Measurements from ENCODE around the gene RNU1-3.
"Not testable (repeated sequence)": the region's sequence is repeated elsewhere in the genome, so short reads cannot be mapped to it uniquely, and the experiment has no call there.

The RNU1-3 gene

DNA sequence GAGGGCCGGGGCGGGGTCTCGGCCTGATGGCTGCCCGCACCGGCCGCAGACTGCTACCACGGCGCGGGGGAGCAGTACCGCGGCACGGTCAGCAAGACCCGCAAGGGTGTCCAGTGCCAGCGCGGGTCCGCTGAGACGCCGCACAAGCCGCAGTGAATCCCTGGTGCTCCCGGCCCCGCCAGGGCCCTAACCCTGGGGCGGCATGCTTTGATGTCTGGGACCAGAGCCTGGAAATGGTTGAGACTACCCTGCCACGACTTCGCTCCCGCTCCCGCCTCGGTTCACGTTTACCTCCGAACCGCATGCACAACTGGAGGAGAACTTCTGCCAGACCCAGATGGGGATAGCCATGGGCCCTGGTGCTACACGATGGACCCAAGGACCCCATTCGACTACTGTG is 18.5 kb downstream of the RNU1-3 start:
- not testable (repeated sequence) for H3K9me3 Mint-ChIP-seq (ENCODE audit: low read depth); H3K4me1 Mint-ChIP-seq (ENCODE audit: low read depth); H3K27me3 Mint-ChIP-seq; H3K27ac Mint-ChIP-seq; H3K36me3 Mint-ChIP-seq; H3K4me3 Mint-ChIP-seq

DNA sequence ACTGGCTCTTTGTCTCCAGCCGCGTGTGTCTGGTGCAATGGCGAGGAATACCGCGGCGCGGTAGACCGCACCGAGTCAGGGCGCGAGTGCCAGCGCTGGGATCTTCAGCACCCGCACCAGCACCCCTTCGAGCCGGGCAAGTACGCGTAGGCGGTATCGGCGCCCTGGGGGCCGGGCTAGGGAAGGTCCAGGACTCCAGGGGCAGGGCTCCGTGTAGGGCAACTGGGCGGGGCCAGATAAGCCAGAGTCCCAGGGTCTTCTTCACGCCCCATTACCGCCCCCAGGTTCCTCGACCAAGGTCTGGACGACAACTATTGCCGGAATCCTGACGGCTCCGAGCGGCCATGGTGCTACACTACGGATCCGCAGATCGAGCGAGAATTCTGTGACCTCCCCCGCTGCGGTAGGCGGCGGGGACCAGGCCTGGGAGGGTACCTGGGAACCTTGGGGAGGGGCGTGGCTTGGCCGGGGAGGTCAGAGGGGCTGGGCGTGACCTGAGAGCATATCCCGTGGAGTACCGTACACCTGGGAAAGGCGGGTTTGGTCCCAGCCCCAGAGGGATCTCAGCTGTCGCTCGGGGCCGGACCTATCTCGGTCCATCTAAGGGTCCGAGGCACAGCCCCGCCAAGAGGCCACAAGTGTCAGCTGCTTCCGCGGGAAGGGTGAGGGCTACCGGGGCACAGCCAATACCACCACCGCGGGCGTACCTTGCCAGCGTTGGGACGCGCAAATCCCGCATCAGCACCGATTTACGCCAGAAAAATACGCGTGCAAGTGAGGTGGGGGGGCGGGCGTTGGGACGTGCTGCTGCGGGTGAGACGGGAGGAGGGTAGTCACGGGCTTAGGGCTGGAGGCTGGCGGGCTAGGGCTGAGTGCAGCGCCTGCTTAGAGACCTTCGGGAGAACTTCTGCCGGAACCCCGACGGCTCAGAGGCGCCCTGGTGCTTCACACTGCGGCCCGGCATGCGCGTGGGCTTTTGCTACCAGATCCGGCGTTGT is 19.3 kb downstream of the RNU1-3 start:
- H3K36me3 Mint-ChIP-seq; H3K4me1 Mint-ChIP-seq (ENCODE audit: low read depth); H3K9me3 Mint-ChIP-seq (ENCODE audit: low read depth); H3K27ac Mint-ChIP-seq; H3K27me3 Mint-ChIP-seq: not testable (repeated sequence)
- peak overlapping the region; percentile 61 for H3K4me3 Mint-ChIP-seq

DNA sequence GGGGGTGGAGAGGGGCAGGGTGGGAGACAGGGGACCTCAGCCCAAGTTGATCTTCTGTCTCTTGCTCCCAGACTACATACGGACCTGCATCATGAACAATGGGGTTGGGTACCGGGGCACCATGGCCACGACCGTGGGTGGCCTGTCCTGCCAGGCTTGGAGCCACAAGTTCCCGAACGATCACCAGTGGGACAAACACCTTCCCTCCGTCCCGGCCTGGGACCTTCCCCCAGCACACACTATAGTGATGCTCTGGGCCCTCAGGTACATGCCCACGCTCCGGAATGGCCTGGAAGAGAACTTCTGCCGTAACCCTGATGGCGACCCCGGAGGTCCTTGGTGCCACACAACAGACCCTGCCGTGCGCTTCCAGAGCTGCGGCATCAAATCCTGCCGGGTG is 20.0 kb downstream of the RNU1-3 start:
- H3K9me3 Mint-ChIP-seq (ENCODE audit: low read depth); H3K36me3 Mint-ChIP-seq; H3K4me3 Mint-ChIP-seq; H3K4me1 Mint-ChIP-seq (ENCODE audit: low read depth); H3K27ac Mint-ChIP-seq; H3K27me3 Mint-ChIP-seq: not testable (repeated sequence)

DNA sequence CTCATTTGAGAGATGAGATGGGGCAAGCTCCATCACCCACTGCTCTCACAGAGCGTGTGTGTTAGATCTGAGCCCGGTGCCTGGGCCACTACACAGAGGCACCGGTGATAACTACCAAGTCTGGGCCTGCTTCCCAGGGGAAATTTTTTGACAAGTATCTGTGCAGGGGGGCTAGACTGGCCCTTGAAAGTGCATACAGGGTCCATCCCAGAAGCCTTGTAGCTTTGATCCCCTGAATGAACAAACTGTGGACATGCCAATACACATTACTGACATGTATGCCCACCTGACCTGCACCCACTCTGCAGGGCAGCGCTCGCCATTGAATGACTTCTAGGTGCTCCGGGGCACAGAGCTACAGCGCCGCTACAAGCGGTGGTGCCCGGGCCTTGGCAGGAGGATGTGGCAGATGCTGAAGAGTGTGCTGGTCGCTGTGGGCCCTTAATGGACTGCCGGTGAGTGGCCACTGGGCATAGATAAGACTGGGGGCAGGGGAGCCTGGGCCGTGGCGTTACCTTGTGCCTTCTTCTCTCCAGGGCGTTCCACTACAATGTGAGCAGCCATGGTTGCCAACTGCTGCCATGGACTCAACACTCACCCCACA is 20.6 kb downstream of the RNU1-3 start:
- H3K4me1 Mint-ChIP-seq (ENCODE audit: low read depth); H3K9me3 Mint-ChIP-seq (ENCODE audit: low read depth); H3K27me3 Mint-ChIP-seq; H3K4me3 Mint-ChIP-seq; H3K36me3 Mint-ChIP-seq: not testable (repeated sequence)
- H3K27ac Mint-ChIP-seq, result peak overlapping the region; percentile 18

DNA sequence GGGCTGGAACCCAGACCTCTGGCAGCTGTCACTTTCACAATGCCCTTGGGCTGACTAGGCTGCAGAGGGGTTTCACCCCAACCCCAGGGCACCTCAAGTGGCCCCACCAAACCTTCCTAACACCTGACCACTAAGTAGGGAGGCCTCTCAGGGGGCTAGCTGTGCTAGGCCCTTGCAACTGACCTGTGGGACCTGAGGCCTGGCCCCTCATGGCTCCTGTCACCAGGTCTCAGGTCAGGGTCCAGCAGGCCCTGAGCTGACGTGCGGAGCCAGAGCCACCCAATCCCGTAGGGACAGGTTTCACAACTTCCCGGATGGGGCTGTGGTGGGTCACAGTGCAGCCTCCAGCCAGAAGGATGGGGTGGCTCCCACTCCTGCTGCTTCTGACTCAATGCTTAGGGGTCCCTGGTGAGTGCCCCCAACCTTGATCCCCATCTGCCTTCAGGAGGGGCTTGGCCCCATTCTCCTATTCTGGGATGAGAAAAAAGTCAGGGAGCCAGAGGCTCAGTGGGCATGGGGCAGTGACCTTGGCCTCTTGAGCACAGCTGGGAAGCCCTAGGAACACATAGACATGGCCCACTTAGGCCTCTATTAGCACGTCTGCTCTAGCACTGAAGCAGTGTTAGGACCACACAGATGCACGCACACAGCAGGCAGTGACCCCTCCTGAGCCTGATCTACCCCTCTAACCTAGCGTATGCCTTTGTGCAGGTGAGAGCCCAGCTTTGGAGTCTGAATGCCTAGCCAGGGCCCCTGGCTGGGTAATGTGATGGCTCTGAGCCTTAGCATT is 21.3 kb downstream of the RNU1-3 start:
- not testable (repeated sequence) for H3K9me3 Mint-ChIP-seq (ENCODE audit: low read depth); H3K4me1 Mint-ChIP-seq (ENCODE audit: low read depth); H3K36me3 Mint-ChIP-seq; H3K4me3 Mint-ChIP-seq; H3K27me3 Mint-ChIP-seq; H3K27ac Mint-ChIP-seq

DNA sequence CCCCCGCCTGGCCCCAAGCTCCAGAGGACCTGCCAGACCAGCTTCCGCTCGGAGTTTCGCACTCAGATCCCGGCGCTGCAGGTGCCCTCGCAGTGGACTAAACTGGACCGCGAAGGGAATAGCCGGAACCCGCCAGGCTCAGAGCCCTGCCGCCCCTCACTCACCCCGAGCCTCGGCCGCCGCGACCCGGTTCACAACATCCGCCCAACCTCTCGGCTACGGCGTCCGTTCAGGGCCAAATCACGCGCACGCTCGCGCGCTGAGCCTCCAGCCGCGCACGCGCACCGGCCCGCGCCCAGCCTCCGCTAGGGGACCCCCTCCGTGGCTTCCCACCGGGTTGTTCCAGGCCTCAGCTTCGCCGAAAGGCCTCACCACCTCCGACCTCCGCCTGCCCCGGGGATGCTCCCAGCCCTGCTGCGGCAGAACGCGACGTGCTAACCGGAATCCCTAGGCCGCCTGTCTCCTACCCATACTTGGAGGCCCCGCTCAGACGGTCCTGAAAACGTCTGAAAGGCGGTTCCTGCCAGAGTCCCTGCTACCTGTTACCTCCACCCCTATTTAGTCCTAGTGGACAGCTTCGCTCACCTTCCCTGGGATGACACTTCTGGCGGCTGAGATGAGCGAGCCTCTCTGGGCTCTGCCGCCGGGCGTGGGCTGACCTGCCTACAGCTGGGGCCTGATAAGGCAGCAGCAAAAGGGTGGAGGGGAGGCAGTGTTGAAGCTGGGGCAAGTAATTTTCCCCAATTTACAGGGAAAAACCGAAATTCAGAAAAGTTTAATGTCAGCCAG is 22.1 kb downstream of the RNU1-3 start:
- not testable (repeated sequence) for H3K27me3 Mint-ChIP-seq; H3K27ac Mint-ChIP-seq; H3K9me3 Mint-ChIP-seq (ENCODE audit: low read depth); H3K4me3 Mint-ChIP-seq; H3K36me3 Mint-ChIP-seq; H3K4me1 Mint-ChIP-seq (ENCODE audit: low read depth)

DNA sequence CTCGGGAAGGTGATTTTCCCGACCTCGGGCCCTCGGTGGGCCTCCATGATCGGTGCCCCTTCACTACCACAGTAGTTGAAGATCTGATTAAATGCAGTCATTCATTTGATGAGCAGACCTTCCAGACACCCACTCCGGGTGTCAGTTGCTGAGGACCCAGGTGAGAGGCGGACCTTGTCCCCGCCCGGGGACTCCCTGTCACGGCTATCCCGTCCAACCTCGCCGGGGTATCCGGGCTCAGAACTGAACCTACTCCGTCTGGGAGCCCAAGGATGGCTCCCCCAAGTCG is 22.6 kb downstream of the RNU1-3 start:
- Mint-ChIP-seq H3K4me1 (ENCODE audit: low read depth) (peaks cover 5% of the 10 kb centered on the region), H3K27ac (no peak overlapping the region), H3K27me3 (no peaks in the 10 kb centered on the region), H3K4me3 (no peak overlapping the region), H3K9me3 (ENCODE audit: low read depth) (no peaks in the 10 kb centered on the region), H3K36me3 (no peaks in the 10 kb centered on the region)

DNA sequence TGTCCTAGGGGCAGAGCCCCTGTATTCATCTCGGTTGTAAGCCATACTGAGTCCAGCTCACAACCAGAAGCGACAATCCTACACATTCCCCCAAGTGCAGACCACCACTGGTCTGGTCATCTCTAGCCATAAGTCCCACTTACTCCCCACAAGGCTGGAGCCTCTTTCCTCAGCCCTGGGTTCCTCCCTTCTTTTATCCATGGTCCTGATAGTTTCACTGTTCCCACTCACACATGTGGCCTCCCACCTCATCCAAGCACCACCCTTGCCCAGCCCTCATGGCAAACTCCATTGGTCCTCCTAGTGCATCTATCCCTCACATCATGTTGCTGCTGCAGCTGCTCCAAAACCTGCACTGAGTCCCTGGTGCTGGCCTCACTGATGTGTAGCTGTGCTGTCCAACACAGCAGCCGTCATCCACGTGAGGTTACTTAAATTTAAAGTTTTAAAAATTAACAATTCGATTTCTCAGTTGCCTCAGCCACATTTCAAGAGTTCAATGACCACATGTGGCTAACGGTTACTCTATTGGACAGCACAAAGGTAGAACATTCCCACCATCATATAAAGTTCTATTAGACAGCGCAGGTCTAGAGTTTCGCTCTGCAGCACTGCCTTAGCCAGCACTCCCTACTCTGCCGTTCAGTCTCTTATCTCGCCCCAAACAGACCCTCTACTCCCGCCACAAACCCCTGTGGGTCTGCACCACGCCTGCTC is 23.1 kb downstream of the RNU1-3 start:
- H3K9me3 Mint-ChIP-seq (ENCODE audit: low read depth); H3K4me1 Mint-ChIP-seq (ENCODE audit: low read depth); H3K36me3 Mint-ChIP-seq; H3K27me3 Mint-ChIP-seq; H3K27ac Mint-ChIP-seq; H3K4me3 Mint-ChIP-seq: not testable (repeated sequence)

DNA sequence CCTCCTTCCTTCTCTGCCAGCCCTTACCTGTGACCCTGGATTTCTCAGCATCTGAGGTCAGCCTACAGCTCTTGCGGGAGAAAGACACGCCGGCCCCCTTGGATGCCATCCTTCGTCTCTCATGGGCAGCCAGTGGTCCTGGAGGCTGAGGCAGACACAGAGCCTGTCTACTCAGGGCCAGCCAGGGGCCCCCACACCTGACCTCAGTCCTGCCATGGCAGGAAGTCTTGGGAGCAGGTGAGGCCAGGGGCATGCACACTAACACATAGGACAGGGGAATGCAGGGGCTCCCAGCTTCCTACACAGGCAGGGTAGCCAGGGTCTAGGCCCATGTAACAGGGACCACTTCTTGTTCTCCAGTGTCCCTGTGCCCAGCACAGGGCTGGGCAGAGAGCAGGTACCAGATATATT is 23.7 kb downstream of the RNU1-3 start:
- not testable (repeated sequence) for H3K27ac Mint-ChIP-seq; H3K36me3 Mint-ChIP-seq; H3K4me3 Mint-ChIP-seq; H3K4me1 Mint-ChIP-seq (ENCODE audit: low read depth); H3K27me3 Mint-ChIP-seq; H3K9me3 Mint-ChIP-seq (ENCODE audit: low read depth)

DNA sequence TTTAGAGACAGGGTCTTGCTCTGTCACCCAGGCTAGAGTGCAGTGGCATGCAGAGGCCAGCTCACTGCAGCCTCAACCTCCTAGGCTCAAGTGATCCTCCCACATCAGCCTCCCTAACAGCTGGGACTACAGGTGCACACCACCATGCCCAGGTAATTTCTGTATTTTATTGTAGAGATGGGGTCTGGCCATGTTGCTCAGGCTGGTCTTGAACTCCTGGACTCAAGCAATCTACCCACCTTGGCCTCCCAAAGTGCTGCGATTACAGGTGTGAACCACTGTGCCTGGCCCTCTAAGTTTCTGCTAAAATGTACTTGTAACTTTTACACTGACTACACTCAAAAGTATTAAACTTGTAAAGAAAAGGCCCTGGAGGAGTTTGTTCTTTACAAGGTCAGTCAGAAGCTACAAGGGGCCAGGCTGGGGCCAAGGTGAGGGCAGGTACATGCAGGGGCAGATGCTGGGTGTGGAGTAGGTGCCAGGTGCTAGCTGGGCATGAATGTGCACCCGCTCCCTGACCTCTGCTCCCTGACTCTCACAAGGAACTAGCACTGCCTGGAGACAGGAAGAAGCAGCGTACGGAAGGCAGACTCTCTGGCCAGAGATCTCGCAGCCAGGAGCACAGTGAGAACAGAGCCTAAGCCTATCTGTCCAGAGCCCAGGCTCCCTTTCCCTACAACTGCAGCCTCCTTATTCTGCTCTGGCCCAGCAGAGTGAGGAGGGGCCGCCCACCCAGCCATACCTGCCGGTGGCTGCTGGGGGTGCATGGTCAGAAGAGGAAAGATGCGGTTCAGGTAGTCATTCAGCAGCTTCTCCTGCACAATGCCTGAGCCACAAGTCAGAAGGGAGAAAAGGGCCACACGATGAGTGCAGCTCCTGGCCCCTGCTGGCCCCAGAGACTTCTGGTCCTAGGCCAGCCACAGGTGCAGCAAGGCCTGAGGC is 24.5 kb downstream of the RNU1-3 start:
- H3K27me3 Mint-ChIP-seq; H3K27ac Mint-ChIP-seq; H3K4me3 Mint-ChIP-seq; H3K36me3 Mint-ChIP-seq; H3K4me1 Mint-ChIP-seq (ENCODE audit: low read depth); H3K9me3 Mint-ChIP-seq (ENCODE audit: low read depth): not testable (repeated sequence)

DNA sequence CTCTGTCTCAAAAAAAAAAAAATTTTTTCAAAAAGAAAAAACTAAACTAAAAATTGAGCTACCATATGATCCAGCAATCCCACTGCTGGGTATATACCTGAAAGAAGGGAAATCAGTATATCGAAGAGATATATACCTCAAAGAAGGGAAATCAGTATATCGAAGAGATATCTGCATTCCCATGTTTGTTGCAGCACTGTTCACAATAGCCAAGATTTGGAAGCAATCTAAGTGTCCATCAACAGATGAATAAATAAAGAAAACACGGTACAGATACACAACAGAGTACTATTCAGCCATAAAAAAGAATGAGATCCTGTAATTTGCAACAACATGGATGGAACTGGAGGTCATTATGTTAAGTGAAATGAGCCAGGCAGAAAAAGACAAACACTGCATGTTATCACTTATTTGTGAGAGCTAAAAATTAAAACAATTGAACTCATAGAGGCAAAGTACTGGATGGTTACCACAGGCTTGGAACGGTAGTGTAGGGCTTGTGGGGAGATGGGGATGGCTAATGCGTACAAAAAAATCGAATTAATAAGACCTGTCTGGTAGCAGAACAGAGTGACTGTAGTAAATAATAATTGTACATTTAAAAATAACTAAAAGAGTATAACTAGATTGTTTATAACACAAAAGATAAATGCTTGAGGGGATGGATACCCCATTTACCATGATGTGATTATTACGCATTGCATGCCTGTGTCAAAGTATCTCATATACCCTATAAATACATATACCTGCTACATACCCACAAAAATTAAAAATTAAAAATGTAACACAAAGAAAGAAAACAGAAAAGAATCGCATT is 25.4 kb downstream of the RNU1-3 start:
- not testable (repeated sequence) for H3K4me3 Mint-ChIP-seq; H3K4me1 Mint-ChIP-seq (ENCODE audit: low read depth); H3K27me3 Mint-ChIP-seq; H3K36me3 Mint-ChIP-seq; H3K27ac Mint-ChIP-seq; H3K9me3 Mint-ChIP-seq (ENCODE audit: low read depth)

DNA sequence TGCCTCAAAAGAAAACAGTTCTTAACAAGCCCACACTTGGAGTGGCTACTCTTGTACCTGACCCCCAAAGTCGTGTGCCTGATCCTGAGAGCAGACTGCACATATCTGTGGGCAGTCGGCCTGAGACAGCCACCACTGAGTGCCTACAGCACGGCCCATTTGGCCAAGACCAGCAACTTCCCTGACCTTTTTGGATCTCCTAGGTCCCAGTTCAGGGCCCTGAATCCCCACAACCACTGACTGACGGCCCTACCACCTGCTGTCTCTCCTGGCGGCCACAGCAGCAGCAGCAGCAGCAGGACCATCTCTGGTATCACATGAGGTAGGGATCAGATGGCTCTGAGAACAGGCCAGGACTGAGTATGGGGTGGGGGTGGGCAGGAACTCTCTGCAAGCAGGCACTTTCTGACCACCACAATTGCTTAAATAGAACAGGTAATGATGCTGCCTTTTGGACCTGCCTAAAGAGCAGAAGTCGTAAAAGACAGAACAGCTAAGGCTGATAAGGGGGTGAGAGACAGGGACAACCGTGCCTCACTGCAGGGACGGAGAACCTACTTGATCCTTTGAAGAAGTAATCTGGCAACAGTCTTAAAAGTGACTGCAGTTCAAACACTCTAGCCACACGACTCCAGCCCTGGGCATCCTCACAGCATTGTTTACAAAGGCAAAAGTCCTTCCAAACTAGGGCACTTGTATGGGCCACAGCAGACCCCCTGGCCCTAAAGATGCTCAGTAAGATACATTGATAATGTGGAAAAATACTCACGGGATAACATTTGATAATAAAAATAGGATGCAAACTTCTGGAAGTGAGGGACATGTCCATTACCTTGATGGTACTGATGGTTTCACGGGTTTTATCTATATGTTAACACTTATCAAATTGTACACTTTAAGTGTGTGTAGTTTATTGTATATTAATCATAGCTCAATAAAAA is 27.4 kb downstream of the RNU1-3 start:
- not testable (repeated sequence) for H3K36me3 Mint-ChIP-seq

More for the DNA sequence above, 27.4 kb downstream of the RNU1-3 start:
- not testable (repeated sequence) for H3K27ac Mint-ChIP-seq; H3K4me3 Mint-ChIP-seq; H3K9me3 Mint-ChIP-seq (ENCODE audit: low read depth); H3K27me3 Mint-ChIP-seq; H3K4me1 Mint-ChIP-seq (ENCODE audit: low read depth)

Data from activated naive CD8-positive, alpha-beta T cell (primary cell).